ENCODE results near the gene PDLIM5.

DNA sequence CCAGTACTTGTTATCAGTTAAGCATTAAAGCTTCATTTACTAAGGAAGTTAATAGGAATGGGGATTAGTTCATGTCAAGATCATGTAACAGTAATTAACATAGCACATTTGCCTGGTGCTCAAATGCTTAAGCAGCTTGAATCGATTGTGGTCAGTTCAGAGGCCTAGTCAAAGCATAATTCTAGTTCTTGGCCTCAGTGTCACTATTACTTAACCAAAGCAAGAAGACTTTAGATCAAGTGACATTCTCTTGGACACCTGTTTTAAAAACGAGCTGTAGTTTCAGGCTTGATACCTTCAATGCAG is 190.8 kb downstream of the PDLIM5 start:
- TF ChIP-seq POLR2AphosphoS5 (IDR thresholded peaks at IDR 0.05; ENCODE audit: insufficient read depth in 1 of 2, low read depth in 1 of 2), result no peak
- TF ChIP-seq, protein P1, sequence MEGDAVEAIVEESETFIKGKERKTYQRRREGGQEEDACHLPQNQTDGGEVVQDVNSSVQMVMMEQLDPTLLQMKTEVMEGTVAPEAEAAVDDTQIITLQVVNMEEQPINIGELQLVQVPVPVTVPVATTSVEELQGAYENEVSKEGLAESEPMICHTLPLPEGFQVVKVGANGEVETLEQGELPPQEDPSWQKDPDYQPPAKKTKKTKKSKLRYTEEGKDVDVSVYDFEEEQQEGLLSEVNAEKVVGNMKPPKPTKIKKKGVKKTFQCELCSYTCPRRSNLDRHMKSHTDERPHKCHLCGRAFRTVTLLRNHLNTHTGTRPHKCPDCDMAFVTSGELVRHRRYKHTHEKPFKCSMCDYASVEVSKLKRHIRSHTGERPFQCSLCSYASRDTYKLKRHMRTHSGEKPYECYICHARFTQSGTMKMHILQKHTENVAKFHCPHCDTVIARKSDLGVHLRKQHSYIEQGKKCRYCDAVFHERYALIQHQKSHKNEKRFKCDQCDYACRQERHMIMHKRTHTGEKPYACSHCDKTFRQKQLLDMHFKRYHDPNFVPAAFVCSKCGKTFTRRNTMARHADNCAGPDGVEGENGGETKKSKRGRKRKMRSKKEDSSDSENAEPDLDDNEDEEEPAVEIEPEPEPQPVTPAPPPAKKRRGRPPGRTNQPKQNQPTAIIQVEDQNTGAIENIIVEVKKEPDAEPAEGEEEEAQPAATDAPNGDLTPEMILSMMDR (IDR thresholded peaks at IDR 0.05), result no peak

All from vagina (tissue), 2 donors.